Lung (tissue), 12 donors: ENCODE results near the gene EXOSC7. TPM values are rescaled to one million over a fixed set of nuclear protein-coding genes. Genes with fewer than 3 reads are reported as not detected.
A peak's percentile ranks its signal among the peaks of the same experiment; 100 is the strongest.

Source experiments
- ATAC-seq: fragments of 200-7000 bp; cut with Tn5 transposase; one replicate; pipeline ENCODE4 v1.9.1; 2020; ENCODE audit warnings: moderate number of reproducible peaks; ENCODE audit not compliant: insufficient read depth, low FRiP score
- DNase-seq, 3 donors: peaks; one replicate each; pipeline ENCODE4 v3.0.0-alpha.2; 2013 to 2017
- H3K27ac ChIP-seq, 2 donors: one replicate each; pipeline ENCODE4 v1.5.1; 2013; ENCODE audit warnings: mild to moderate bottlenecking in 2 of 2, moderate library complexity in 2 of 2, control low read depth in 1 of 2, inconsistent platforms in 1 of 2, low read depth in 1 of 2, low read length in 1 of 2
- H3K27me3 ChIP-seq, 3 donors: one replicate each; pipeline ENCODE4 v1.5.1; 2013; ENCODE audit warnings: low read length in 2 of 3; ENCODE audit not compliant: control insufficient read depth in 3 of 3, insufficient read depth in 3 of 3
- H3K36me3 ChIP-seq, 4 donors: one replicate each; pipeline ENCODE4 v1.5.1; 2013; ENCODE audit warnings: low read length in 4 of 4, mild to moderate bottlenecking in 1 of 4, moderate library complexity in 1 of 4; ENCODE audit not compliant: control insufficient read depth in 4 of 4, insufficient read depth in 4 of 4
- H3K4me1 ChIP-seq, 5 donors: one replicate each; pipeline ENCODE4 v1.5.1; 2013; ENCODE audit warnings: low read length in 5 of 5, mild to moderate bottlenecking in 2 of 5, moderate library complexity in 1 of 5; ENCODE audit not compliant: control insufficient read depth in 5 of 5, insufficient read depth in 5 of 5
- H3K4me3 ChIP-seq: one replicate; pipeline ENCODE4 v1.5.1; 2013; ENCODE audit warnings: mild to moderate bottlenecking, control low read depth, moderate library complexity
- H3K9ac ChIP-seq, 2 donors: one replicate each; pipeline ENCODE4 v1.5.1; 2013; ENCODE audit warnings: low read length in 2 of 2, control low read depth in 1 of 2; ENCODE audit not compliant: insufficient read depth in 1 of 2
- H3K9me3 ChIP-seq, 4 donors: one replicate each; pipeline ENCODE4 v1.5.1; 2013; ENCODE audit warnings: low read length in 3 of 4, mild to moderate bottlenecking in 1 of 4, moderate library complexity in 1 of 4; ENCODE audit not compliant: control insufficient read depth in 4 of 4, insufficient read depth in 3 of 4
- WGBS, 2 donors: extraction: QIAGEN DNeasy Blood & Tissue Kit; methylation state at CpG; one replicate each; pipeline ENCODE4 v1.1.7; 2013; 5-methylcytosine and 5-hydroxymethylcytosine counted together
- polyA plus RNA-seq, 2 donors: library from polyadenylated mRNA; stranded (reverse); fragments of 200-250 nt; gene quantifications; one replicate each; pipeline ENCODE4 v1.2.1, GENCODE V29; 2013
- total RNA-seq, 2 donors: library from RNA; depleted of rRNA in 1 of 2; stranded (reverse); fragments of >200 nt in 1 of 2; gene quantifications; one replicate each; pipeline ENCODE4 v1.2.1, GENCODE V29; 2014 to 2021
- TF ChIP-seq, protein P1 (sequence below): IDR thresholded peaks from 2 replicates; pipeline ENCODE4 v1.5.1; 2012; ENCODE audit warnings: mild to moderate bottlenecking; ENCODE audit errors: control extremely low read depth, extremely low read depth
- donor health status: control.
- donor health status: control.
- donor health status: Bipolar disorder and iron deficiency.
- donor health status: healthy.
- donor health status: DM: yes; HTN: yes; CAD: no.

EXOSC7 gene
- total and polyA plus RNA-seq, 4 donors = 37.4 to 67.2 (median 46.6) TPM

DNA sequence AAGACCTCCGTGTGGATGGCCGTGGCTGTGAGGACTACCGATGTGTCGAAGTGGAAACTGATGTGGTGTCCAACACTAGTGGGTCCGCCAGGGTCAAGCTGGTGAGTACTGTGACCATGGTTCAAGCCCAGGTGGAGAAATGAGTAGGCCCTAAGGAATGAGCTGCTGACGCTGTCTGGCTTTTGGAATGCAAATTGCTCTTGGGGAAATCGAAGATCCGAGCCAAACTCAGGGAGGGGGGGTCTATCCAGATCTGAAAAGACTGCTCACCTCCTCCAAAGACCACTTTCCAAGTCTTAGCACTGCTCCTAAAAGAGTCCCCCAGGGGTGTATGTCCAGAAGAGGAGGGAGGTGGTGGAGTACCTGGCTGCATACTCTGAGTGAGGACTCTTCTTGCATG lies 13.1 kb downstream of the EXOSC7 start:
- 95 to 97% methylated on average over 8 of the region's 8 CpGs for WGBS, 2 donors
- ATAC-seq = no peak
- H3K36me3 ChIP-seq = peaks cover 11 to 25% (median 13%) of the 10 kb centered on the region in 4 donors
- no peaks in the 10 kb centered on the region for H3K27me3 ChIP-seq
- no peak for DNase-seq
- H3K27ac ChIP-seq = no peak overlapping the region
- H3K4me3 ChIP-seq = no peak overlapping the region
- TF ChIP-seq, protein P1, sequence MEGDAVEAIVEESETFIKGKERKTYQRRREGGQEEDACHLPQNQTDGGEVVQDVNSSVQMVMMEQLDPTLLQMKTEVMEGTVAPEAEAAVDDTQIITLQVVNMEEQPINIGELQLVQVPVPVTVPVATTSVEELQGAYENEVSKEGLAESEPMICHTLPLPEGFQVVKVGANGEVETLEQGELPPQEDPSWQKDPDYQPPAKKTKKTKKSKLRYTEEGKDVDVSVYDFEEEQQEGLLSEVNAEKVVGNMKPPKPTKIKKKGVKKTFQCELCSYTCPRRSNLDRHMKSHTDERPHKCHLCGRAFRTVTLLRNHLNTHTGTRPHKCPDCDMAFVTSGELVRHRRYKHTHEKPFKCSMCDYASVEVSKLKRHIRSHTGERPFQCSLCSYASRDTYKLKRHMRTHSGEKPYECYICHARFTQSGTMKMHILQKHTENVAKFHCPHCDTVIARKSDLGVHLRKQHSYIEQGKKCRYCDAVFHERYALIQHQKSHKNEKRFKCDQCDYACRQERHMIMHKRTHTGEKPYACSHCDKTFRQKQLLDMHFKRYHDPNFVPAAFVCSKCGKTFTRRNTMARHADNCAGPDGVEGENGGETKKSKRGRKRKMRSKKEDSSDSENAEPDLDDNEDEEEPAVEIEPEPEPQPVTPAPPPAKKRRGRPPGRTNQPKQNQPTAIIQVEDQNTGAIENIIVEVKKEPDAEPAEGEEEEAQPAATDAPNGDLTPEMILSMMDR = no peak
- H3K9ac ChIP-seq = no peak overlapping the region
- H3K4me1 ChIP-seq = peaks cover 0 to 17% (median 7%) of the 10 kb centered on the region in 5 donors
- H3K9me3 ChIP-seq = no peaks in the 10 kb centered on the region

- DNase-seq = no peak
- Histone ChIP-seq H3K27me3 (no peaks in the 10 kb centered on the region), H3K9me3 (no peaks in the 10 kb centered on the region), H3K4me1 (peaks cover 6 to 17% (median 7%) of the 10 kb centered on the region in 5 donors), H3K27ac (peak overlapping the region in 1 of 2 donors; percentile 18), H3K4me3 (no peak overlapping the region), H3K9ac (no peak overlapping the region), H3K36me3 (peaks cover 11 to 25% (median 13%) of the 10 kb centered on the region in 4 donors)
- TF ChIP-seq, protein P1 = no peak
- WGBS, 2 donors = 72 to 89% methylated on average over 1 of the region's 1 CpG
- ATAC-seq = no peak
Observed at GRCh38 chr3:44989636-44990373, 13.8 kb downstream of the EXOSC7 start.

DNA sequence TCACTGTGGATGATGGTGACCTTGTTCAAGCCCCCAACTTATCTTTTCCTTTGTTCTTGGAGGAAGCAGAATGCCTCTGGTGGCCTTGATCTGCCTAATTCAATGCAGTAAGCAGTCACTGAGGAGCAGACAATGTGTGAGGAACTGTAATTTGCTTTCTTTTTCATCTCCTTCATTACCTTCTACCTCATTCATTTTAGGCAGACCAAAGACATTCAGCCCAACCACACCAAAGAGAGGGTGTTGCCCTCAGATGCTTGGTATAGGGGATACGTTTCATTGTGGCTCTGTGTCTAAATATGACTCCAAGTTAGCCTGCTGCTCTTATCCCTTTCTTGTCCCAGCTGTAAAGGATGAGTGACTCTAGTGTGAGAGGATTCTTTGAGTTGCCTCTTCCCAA lies 15.3 kb downstream of the EXOSC7 start:
- no peak overlapping the region for H3K27ac ChIP-seq
- peaks cover 11 to 25% (median 13%) of the 10 kb centered on the region in 4 donors for H3K36me3 ChIP-seq
- no peaks in the 10 kb centered on the region for H3K9me3 ChIP-seq
- ATAC-seq = no peak
- no peak for DNase-seq
- H3K4me3 ChIP-seq = no peak overlapping the region
- no peaks in the 10 kb centered on the region for H3K27me3 ChIP-seq
- no peak overlapping the region for H3K9ac ChIP-seq
- TF ChIP-seq, protein P1 = no peak
- 89 to 92% methylated on average over 1 of the region's 1 CpG for WGBS, 2 donors
- peaks cover 8 to 30% (median 15%) of the 10 kb centered on the region in 5 donors for H3K4me1 ChIP-seq
